Lung (tissue), 12 donors: Measurements from ENCODE around the gene UGT3A2. TPM values are rescaled to one million over a fixed set of nuclear protein-coding genes. Genes with fewer than 3 reads are reported as not detected.

Experiments
- ATAC-seq: fragments of 200-7000 bp; cut with Tn5 transposase; one replicate; pipeline ENCODE4 v1.9.1; 2020; ENCODE audit warnings: moderate number of reproducible peaks; ENCODE audit not compliant: insufficient read depth, low FRiP score
- DNase-seq, 3 donors: peaks; one replicate each; pipeline ENCODE4 v3.0.0-alpha.2; 2013 to 2017
- H3K27ac ChIP-seq, 2 donors: one replicate each; pipeline ENCODE4 v1.5.1; 2013; ENCODE audit warnings: mild to moderate bottlenecking in 2 of 2, moderate library complexity in 2 of 2, control low read depth in 1 of 2, inconsistent platforms in 1 of 2, low read depth in 1 of 2, low read length in 1 of 2
- H3K27me3 ChIP-seq, 3 donors: one replicate each; pipeline ENCODE4 v1.5.1; 2013; ENCODE audit warnings: low read length in 2 of 3; ENCODE audit not compliant: control insufficient read depth in 3 of 3, insufficient read depth in 3 of 3
- H3K36me3 ChIP-seq, 4 donors: one replicate each; pipeline ENCODE4 v1.5.1; 2013; ENCODE audit warnings: low read length in 4 of 4, mild to moderate bottlenecking in 1 of 4, moderate library complexity in 1 of 4; ENCODE audit not compliant: control insufficient read depth in 4 of 4, insufficient read depth in 4 of 4
- H3K4me1 ChIP-seq, 5 donors: one replicate each; pipeline ENCODE4 v1.5.1; 2013; ENCODE audit warnings: low read length in 5 of 5, mild to moderate bottlenecking in 2 of 5, moderate library complexity in 1 of 5; ENCODE audit not compliant: control insufficient read depth in 5 of 5, insufficient read depth in 5 of 5
- H3K4me3 ChIP-seq: one replicate; pipeline ENCODE4 v1.5.1; 2013; ENCODE audit warnings: mild to moderate bottlenecking, control low read depth, moderate library complexity
- H3K9ac ChIP-seq, 2 donors: one replicate each; pipeline ENCODE4 v1.5.1; 2013; ENCODE audit warnings: low read length in 2 of 2, control low read depth in 1 of 2; ENCODE audit not compliant: insufficient read depth in 1 of 2
- H3K9me3 ChIP-seq, 4 donors: one replicate each; pipeline ENCODE4 v1.5.1; 2013; ENCODE audit warnings: low read length in 3 of 4, mild to moderate bottlenecking in 1 of 4, moderate library complexity in 1 of 4; ENCODE audit not compliant: control insufficient read depth in 4 of 4, insufficient read depth in 3 of 4
- CTCF ChIP-seq: IDR thresholded peaks from 2 replicates; pipeline ENCODE4 v1.5.1; 2012; ENCODE audit warnings: mild to moderate bottlenecking; ENCODE audit errors: control extremely low read depth, extremely low read depth
- WGBS, 2 donors: extraction: QIAGEN DNeasy Blood & Tissue Kit; methylation state at CpG; one replicate each; pipeline ENCODE4 v1.1.7; 2013; 5-methylcytosine and 5-hydroxymethylcytosine counted together
- polyA plus RNA-seq, 2 donors: library from polyadenylated mRNA; stranded (reverse); fragments of 200-250 nt; gene quantifications; one replicate each; pipeline ENCODE4 v1.2.1, GENCODE V29; 2013
- total RNA-seq, 2 donors: library from RNA; depleted of rRNA in 1 of 2; stranded (reverse); fragments of >200 nt in 1 of 2; gene quantifications; one replicate each; pipeline ENCODE4 v1.2.1, GENCODE V29; 2014 to 2021
- donor health status: control.
- donor health status: control.
- donor health status: Bipolar disorder and iron deficiency.
- donor health status: healthy.
- donor health status: DM: yes; HTN: yes; CAD: no.

Gene UGT3A2
- total and polyA plus RNA-seq, 4 donors, result 0.05 to 0.12 TPM; not detected in 2

GRCh38 chr5:36057386-36057785 lies 9.3 kb downstream of the UGT3A2 start:
- Histone ChIP-seq H3K36me3 (no peaks in the 10 kb centered on the region), H3K27ac (no peak overlapping the region), H3K27me3 (no peaks in the 10 kb centered on the region), H3K9me3 (no peaks in the 10 kb centered on the region), H3K9ac (no peak overlapping the region), H3K4me3 (no peak overlapping the region), H3K4me1 (no peaks in the 10 kb centered on the region)
- WGBS, 2 donors, result 84 to 86% methylated on average over 2 of the region's 2 CpGs
- no peak for DNase-seq
- ATAC-seq, result no peak
- no peak for TF ChIP-seq CTCF

GRCh38 chr5:36056422-36056821 lies 10.3 kb downstream of the UGT3A2 start:
- DNase-seq (no peak), ATAC-seq (no peak)
- no peak for TF ChIP-seq CTCF
- H3K9ac ChIP-seq, result no peak overlapping the region
- H3K4me1 ChIP-seq, result no peaks in the 10 kb centered on the region
- H3K27ac ChIP-seq, result no peak overlapping the region
- no peaks in the 10 kb centered on the region for H3K36me3 ChIP-seq
- H3K27me3 ChIP-seq, result no peaks in the 10 kb centered on the region
- H3K4me3 ChIP-seq, result no peak overlapping the region
- no peaks in the 10 kb centered on the region for H3K9me3 ChIP-seq
- whole genome bisulfite sequencing, 2 donors, result 71 to 74% methylated on average over 5 of the region's 5 CpGs

- WGBS, 2 donors, result 60 to 73% methylated on average over 5 of the region's 5 CpGs
- no peaks in the 10 kb centered on the region for H3K9me3 ChIP-seq
- H3K36me3 ChIP-seq, result no peaks in the 10 kb centered on the region
- H3K4me3 ChIP-seq, result no peak overlapping the region
- H3K4me1 ChIP-seq, result no peaks in the 10 kb centered on the region
- TF ChIP-seq CTCF, result no peak
- ATAC-seq, result no peak
- no peak for DNase-seq
- no peak overlapping the region for H3K9ac ChIP-seq
- H3K27ac ChIP-seq, result no peak overlapping the region
- no peaks in the 10 kb centered on the region for H3K27me3 ChIP-seq
These were observed 10.7 kb downstream of the UGT3A2 start for GRCh38 chr5:36055984-36056383.

- TF ChIP-seq CTCF, result no peak
- WGBS, 2 donors, result 32 to 52% methylated on average over 3 of the region's 3 CpGs
- Histone ChIP-seq H3K4me3 (no peak overlapping the region), H3K36me3 (no peaks in the 10 kb centered on the region), H3K27me3 (no peaks in the 10 kb centered on the region), H3K27ac (no peak overlapping the region), H3K9ac (no peak overlapping the region), H3K9me3 (no peaks in the 10 kb centered on the region), H3K4me1 (no peaks in the 10 kb centered on the region)
- no peak for ATAC-seq
- no peak for DNase-seq
These were observed 12.0 kb downstream of the UGT3A2 start for GRCh38 chr5:36054647-36055046.
